Measurements from ENCODE around the gene ITPA. TPM values are rescaled to one million over a fixed set of nuclear protein-coding genes. Genes with fewer than 3 reads are reported as not detected.
"Not testable (repeated sequence)": the region's sequence is repeated elsewhere in the genome, so short reads cannot be mapped to it uniquely, and the experiment has no call there.

The ITPA gene
- total and polyA plus RNA-seq, 10 of the 15 experiments (the other 5 are each of a cell fraction or from before 2014, with no cell fraction given) = 5.5 to 124 (median 66.3) TPM

GRCh38 chr20:3181270-3181669 is 28.0 kb upstream of the ITPA start:
- ChIA-PET CTCF (no interaction called here), SMC1A (ENCODE audit: uncharacterized antibody, unreplicated experiment) (no interaction called here), POLR2A (no interaction called here), RAD21 (ENCODE audit: unreplicated experiment) (no interaction called here)
- Histone ChIP-seq H3K9me3 (replicated peaks; ENCODE audit: control insufficient read depth, insufficient read depth, low read length) (no peaks in the 10 kb centered on the region), H3K27me3 (replicated peaks in 1 of 2; ENCODE audit: control insufficient read depth in 2 of 2, insufficient read depth in 2 of 2, low read length in 1 of 2) (no peaks in the 10 kb centered on the region), H3K4me1 (ENCODE audit: control insufficient read depth, insufficient read depth, low read length) (no peaks in the 10 kb centered on the region), H3K36me3 (ENCODE audit: control insufficient read depth in 2 of 2, insufficient read depth in 2 of 2, low read length in 1 of 2) (no peaks in the 10 kb centered on the region), H3K79me2 (ENCODE audit: control insufficient read depth, insufficient read depth, low read length) (no peaks in the 10 kb centered on the region), H3K4me3 (no peak overlapping the region), H2AFZ (ENCODE audit: control insufficient read depth, low read depth, low read length) (no peak overlapping the region), H3K9ac (ENCODE audit: control insufficient read depth, insufficient read depth, low read length) (no peak overlapping the region), H4K20me1 (ENCODE audit: control insufficient read depth, insufficient read depth) (no peaks in the 10 kb centered on the region), H3K4me2 (ENCODE audit: control insufficient read depth, insufficient read depth) (no peak overlapping the region), H3K27ac (ENCODE audit: control insufficient read depth, insufficient read depth) (no peak overlapping the region)
- ATAC-seq (no peak), DNase-seq (ENCODE audit: low read depth, low spot score) (no peak), FAIRE-seq (no peak)
- 74% methylated on average over 5 of the region's 5 CpGs for WGBS (ENCODE audit: insufficient coverage, insufficient replicate concordance, low lambda C conversion rate, missing lambda C conversion rate)
- in situ Hi-C loops (cut with MboI) (no loop called here), intact Hi-C loops (cut with micrococcal nuclease; ENCODE audit: unreplicated experiment) (no loop called here)
- TF ChIP-seq SMAD5 (IDR thresholded peaks at IDR 0.05; ENCODE audit: low read depth) (no peak), ZNF622 (IDR thresholded peaks at IDR 0.05) (no peak), SREBF1 (IDR thresholded peaks at IDR 0.05; ENCODE audit: low read length) (no peak), ZNF24 (IDR thresholded peaks at IDR 0.05) (no peak), SIX5 (IDR thresholded peaks at IDR 0.05; ENCODE audit: low read depth, low read length, severe bottlenecking) (no peak), TAF1 (IDR thresholded peaks at IDR 0.05; ENCODE audit: borderline replicate concordance, low read depth, low read length) (no peak), CEBPZ (IDR thresholded peaks at IDR 0.05; ENCODE audit: low read depth, low read length) (no peak), ZNF217 (IDR thresholded peaks at IDR 0.05) (no peak), POLR2AphosphoS2 (IDR thresholded peaks at IDR 0.05; ENCODE audit: low read depth, low read length) (no peak), HSF1 (IDR thresholded peaks at IDR 0.05; ENCODE audit: low read depth, low read length) (no peak)
- BruUV-seq (replicated peaks) = no TSS peak

DNA sequence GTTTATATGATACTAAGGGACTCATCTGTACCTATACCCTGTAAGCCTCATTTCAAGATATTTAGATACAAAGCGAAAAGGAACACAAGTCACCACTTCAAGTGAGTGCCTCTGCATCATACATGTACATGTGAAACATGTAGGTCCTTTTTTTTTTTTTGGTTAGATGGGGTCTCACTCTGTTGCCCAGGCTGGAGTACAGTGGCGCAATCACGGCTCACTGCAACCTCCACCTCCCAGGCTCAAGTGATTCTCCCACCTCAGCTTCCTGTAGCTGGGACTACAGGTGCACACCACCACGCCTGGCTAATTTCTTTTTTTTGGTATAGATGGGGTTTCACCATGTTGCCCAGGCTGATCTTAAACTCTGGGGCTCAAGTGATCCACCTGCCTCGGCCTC is 26.9 kb upstream of the ITPA start:
- BruUV-seq (replicated peaks); H3K4me1 ChIP-seq (ENCODE audit: control insufficient read depth, insufficient read depth, low read length); H3K27ac ChIP-seq (ENCODE audit: control insufficient read depth, insufficient read depth); in situ Hi-C loops (cut with MboI); H3K79me2 ChIP-seq (ENCODE audit: control insufficient read depth, insufficient read depth, low read length); intact Hi-C loops (cut with micrococcal nuclease; ENCODE audit: unreplicated experiment); SMC1A ChIA-PET (ENCODE audit: uncharacterized antibody, unreplicated experiment); CTCF ChIA-PET; ATAC-seq; H3K27me3 ChIP-seq (replicated peaks in 1 of 2; ENCODE audit: control insufficient read depth in 2 of 2, insufficient read depth in 2 of 2, low read length in 1 of 2); H2AFZ ChIP-seq (ENCODE audit: control insufficient read depth, low read depth, low read length); RAD21 ChIA-PET (ENCODE audit: unreplicated experiment); FAIRE-seq; H3K36me3 ChIP-seq (ENCODE audit: control insufficient read depth in 2 of 2, insufficient read depth in 2 of 2, low read length in 1 of 2); H3K9ac ChIP-seq (ENCODE audit: control insufficient read depth, insufficient read depth, low read length); H3K4me2 ChIP-seq (ENCODE audit: control insufficient read depth, insufficient read depth); H3K9me3 ChIP-seq (replicated peaks; ENCODE audit: control insufficient read depth, insufficient read depth, low read length); DNase-seq (ENCODE audit: low read depth, low spot score); H3K4me3 ChIP-seq; H4K20me1 ChIP-seq (ENCODE audit: control insufficient read depth, insufficient read depth): not testable (repeated sequence)
- 81% methylated on average over 5 of the region's 5 CpGs for WGBS (ENCODE audit: insufficient coverage, insufficient replicate concordance, low lambda C conversion rate, missing lambda C conversion rate)
- POLR2A ChIA-PET = interaction anchor here (0.6 kb wide), 1 partner anchor 749 kb away, joined by 6 read pairs; no protein-coding TSS in a partner anchor
